CD14-positive monocyte (primary cell): ENCODE results near the gene AMOT. TPM values are rescaled to one million over a fixed set of nuclear protein-coding genes. Genes with fewer than 3 reads are reported as not detected.

Experiments
- DNase-seq, 3 donors: peaks; one replicate each; pipeline ENCODE4 v3.0.0-alpha.2; 2011 to 2022
- H2AFZ ChIP-seq: 2 replicates; pipeline ENCODE4 v1.6.0; 2012; ENCODE audit warnings: mild to moderate bottlenecking, low read depth, low read length, inconsistent platforms; ENCODE audit not compliant: insufficient read depth, poor library complexity, severe bottlenecking
- H3K27ac ChIP-seq, 2 donors: 1 replicate in 1 of 2; 2 replicates in 1 of 2; pipeline ENCODE4 v1.5.1; 2012 to 2013; ENCODE audit warnings: low read length in 2 of 2, control low read depth in 1 of 2, inconsistent platforms in 1 of 2, low read depth in 1 of 2, mild to moderate bottlenecking in 1 of 2
- H3K27me3 ChIP-seq, 2 donors: one replicate each; pipeline versions ENCODE4 v1.6.0 to v1.6.1; 2011 to 2013; ENCODE audit warnings: low read length in 2 of 2; ENCODE audit not compliant: control insufficient read depth in 2 of 2, insufficient read depth in 2 of 2
- H3K36me3 ChIP-seq, 2 donors: replicated peaks in 1 of 2; 1 replicate in 1 of 2; 2 replicates in 1 of 2; pipeline versions ENCODE4 v1.5.1 to v1.6.1; 2012 to 2013; ENCODE audit warnings: low read length in 2 of 2, control low read depth in 1 of 2, inconsistent platforms in 1 of 2, mild to moderate bottlenecking in 1 of 2; ENCODE audit not compliant: insufficient read depth in 2 of 2, control insufficient read depth in 1 of 2
- H3K4me1 ChIP-seq, 2 donors: 1 replicate in 1 of 2; 2 replicates in 1 of 2; pipeline versions ENCODE4 v1.5.1 to v1.6.1; 2012 to 2013; ENCODE audit warnings: low read length in 2 of 2, control low read depth in 1 of 2, inconsistent platforms in 1 of 2, mild to moderate bottlenecking in 1 of 2, moderate library complexity in 1 of 2; ENCODE audit not compliant: insufficient read depth in 2 of 2, control insufficient read depth in 1 of 2
- H3K4me2 ChIP-seq: replicated peaks from 2 replicates; pipeline ENCODE3; 2012; ENCODE audit warnings: low read length, moderate library complexity, mild to moderate bottlenecking; ENCODE audit not compliant: poor library complexity, severe bottlenecking; ENCODE audit errors: extremely low read depth
- H3K4me3 ChIP-seq, 3 experiments: fragments of 200-600 bp in 1 of 3; sonication (generic) in 1 of 3; replicated peaks in 1 of 3; 1 replicate in 2 of 3; 2 replicates in 1 of 3; pipeline ENCODE4 v1.5.1; 2011 to 2013; ENCODE audit warnings: low read length in 3 of 3, mild to moderate bottlenecking in 3 of 3, control low read depth in 2 of 3, low read depth in 2 of 3, inconsistent platforms in 1 of 3, moderate library complexity in 1 of 3
- H3K79me2 ChIP-seq: 2 replicates; pipeline ENCODE4 v1.6.0; 2012; ENCODE audit warnings: mild to moderate bottlenecking, control low read depth, inconsistent platforms, low read length, moderate library complexity; ENCODE audit not compliant: insufficient read depth
- H3K9ac ChIP-seq: 2 replicates; pipeline ENCODE4 v1.6.0; 2017; ENCODE audit warnings: low read length, mild to moderate bottlenecking; ENCODE audit not compliant: insufficient read depth, poor library complexity, severe bottlenecking
- H3K9me3 ChIP-seq, 2 donors: replicated peaks in 1 of 2; 1 replicate in 1 of 2; 2 replicates in 1 of 2; pipeline versions ENCODE4 v1.5.1 to v1.6.1; 2012 to 2013; ENCODE audit warnings: low read length in 2 of 2, control low read depth in 1 of 2; ENCODE audit not compliant: control insufficient read depth in 1 of 2, insufficient read depth in 1 of 2
- H4K20me1 ChIP-seq: 2 replicates; pipeline ENCODE4 v1.6.0; 2012; ENCODE audit warnings: mild to moderate bottlenecking, low read length, control low read depth, moderate library complexity; ENCODE audit not compliant: insufficient read depth
- H3K27ac Mint-ChIP-seq, 7 donors: one replicate each; pipeline ENCODE4 v1.8.0; 2020; ENCODE audit warnings: mild to moderate bottlenecking in 7 of 7, mixed read lengths in 7 of 7, moderate library complexity in 6 of 7, inconsistent platforms in 2 of 7
- H3K27me3 Mint-ChIP-seq, 3 donors: one replicate each; pipeline ENCODE4 v1.8.0; 2021 to 2022; ENCODE audit warnings: low read depth in 3 of 3, mild to moderate bottlenecking in 3 of 3, mixed read lengths in 3 of 3, moderate library complexity in 3 of 3, inconsistent platforms in 1 of 3
- H3K36me3 Mint-ChIP-seq, 2 donors: one replicate each; pipeline ENCODE4 v1.8.0; 2020; ENCODE audit warnings: mixed read lengths in 2 of 2, inconsistent platforms in 1 of 2, mild to moderate bottlenecking in 1 of 2
- H3K4me1 Mint-ChIP-seq: one replicate; pipeline ENCODE4 v1.8.0; 2020; ENCODE audit warnings: mild to moderate bottlenecking, mixed read lengths
- H3K4me3 Mint-ChIP-seq, 2 donors: one replicate each; pipeline ENCODE4 v1.8.0; 2020; ENCODE audit warnings: mild to moderate bottlenecking in 2 of 2, mixed read lengths in 2 of 2, moderate library complexity in 1 of 2
- H3K9me3 Mint-ChIP-seq, 7 donors: one replicate each; pipeline ENCODE4 v1.8.0; 2020 to 2022; ENCODE audit warnings: mixed read lengths in 7 of 7, mild to moderate bottlenecking in 6 of 7, moderate library complexity in 6 of 7, inconsistent platforms in 2 of 7
- CTCF ChIP-seq: fragments of 200-600 bp; IDR thresholded peaks from one replicate; pipeline ENCODE4 v1.8.0; 2022; ENCODE audit warnings: antibody characterized with exemption, mild to moderate bottlenecking
- WGBS: methylation state at CpG from one replicate; pipeline ENCODE4 v1.1.5; 2013; ENCODE audit warnings: missing lambda C conversion rate; ENCODE audit not compliant: insufficient coverage; 5-methylcytosine and 5-hydroxymethylcytosine counted together
- intact Hi-C, 2 donors: fragments of 100-400 bp; cut with micrococcal nuclease; formaldehyde crosslinking; loops; one replicate each; pipeline versions ENCODE4 v1.15.0 to v1.15.1; 2023
- polyA plus RNA-seq, 3 donors: library from polyadenylated mRNA; depleted of rRNA in 1 of 3; unstranded in 2 of 3; stranded (reverse) in 1 of 3; fragments of 300-500 nt in 2 of 3; fragments of >200 nt in 1 of 3; fragmentation: Illumina TruSeq in 2 of 3; gene quantifications; 1 replicate in 2 of 3; 2 replicates in 1 of 3; pipeline ENCODE4 v1.2.3, GENCODE V29; 2012 to 2021

Gene AMOT
- polyA plus RNA-seq, 3 donors, result 0.04 to 0.11 TPM; not detected in 1

GRCh38 chrX:112852851-112853250 lies 12.2 kb upstream of the AMOT start:
- H3K27ac Mint-ChIP-seq, result no peak overlapping the region
- no peak for TF ChIP-seq CTCF
- H3K9me3 ChIP-seq, result no peaks in the 10 kb centered on the region
- H3K36me3 ChIP-seq, result no peaks in the 10 kb centered on the region
- no peak overlapping the region for H3K4me2 ChIP-seq
- no peak overlapping the region for H2AFZ ChIP-seq
- intact Hi-C loops, result no loop called here
- H3K79me2 ChIP-seq, result no peaks in the 10 kb centered on the region
- H3K4me1 ChIP-seq, result peaks cover 0 to 6% of the 10 kb centered on the region in 2 donors
- no peak overlapping the region for H3K27ac ChIP-seq
- peaks cover 0 to 9% (median 3%) of the 10 kb centered on the region in 3 donors for H3K27me3 Mint-ChIP-seq
- no peak overlapping the region for H3K4me3 ChIP-seq
- H3K4me3 Mint-ChIP-seq, result no peak overlapping the region
- peaks cover 0 to 3% (median 0%) of the 10 kb centered on the region in 7 donors for H3K9me3 Mint-ChIP-seq
- no peaks in the 10 kb centered on the region for H4K20me1 ChIP-seq
- no peaks in the 10 kb centered on the region for H3K27me3 ChIP-seq
- no peaks in the 10 kb centered on the region for H3K36me3 Mint-ChIP-seq
- no peak overlapping the region for H3K9ac ChIP-seq
- peaks cover 13% of the 10 kb centered on the region for H3K4me1 Mint-ChIP-seq
- WGBS, result no CpG with 5 or more reads among the region's 3 CpGs
- DNase-seq, result no peak

- H3K27ac ChIP-seq, result no peak overlapping the region
- no peak overlapping the region for H3K27ac Mint-ChIP-seq
- no peak overlapping the region for H3K9ac ChIP-seq
- peaks cover 0 to 3% (median 0%) of the 10 kb centered on the region in 7 donors for H3K9me3 Mint-ChIP-seq
- H2AFZ ChIP-seq, result no peak overlapping the region
- peaks cover 0 to 9% (median 3%) of the 10 kb centered on the region in 3 donors for H3K27me3 Mint-ChIP-seq
- H3K4me3 Mint-ChIP-seq, result no peak overlapping the region
- no peaks in the 10 kb centered on the region for H3K36me3 ChIP-seq
- no peak overlapping the region for H3K4me2 ChIP-seq
- DNase-seq, result peak; percentile 0 to 56 (median 16)
- TF ChIP-seq CTCF, result no peak
- no peaks in the 10 kb centered on the region for H3K36me3 Mint-ChIP-seq
- intact Hi-C loops, result no loop called here
- H3K27me3 ChIP-seq, result no peaks in the 10 kb centered on the region
- no peaks in the 10 kb centered on the region for H3K79me2 ChIP-seq
- 0% methylated on average over 3 of the region's 4 CpGs for WGBS
- H3K4me1 Mint-ChIP-seq, result peaks cover 13% of the 10 kb centered on the region
- peaks cover 0 to 6% of the 10 kb centered on the region in 2 donors for H3K4me1 ChIP-seq
- H3K9me3 ChIP-seq, result no peaks in the 10 kb centered on the region
- no peaks in the 10 kb centered on the region for H4K20me1 ChIP-seq
- H3K4me3 ChIP-seq, result no peak overlapping the region
These were observed 11.2 kb upstream of the AMOT start for GRCh38 chrX:112851806-112852205.
